ENCODE results near the gene MEGF10.

DNA sequence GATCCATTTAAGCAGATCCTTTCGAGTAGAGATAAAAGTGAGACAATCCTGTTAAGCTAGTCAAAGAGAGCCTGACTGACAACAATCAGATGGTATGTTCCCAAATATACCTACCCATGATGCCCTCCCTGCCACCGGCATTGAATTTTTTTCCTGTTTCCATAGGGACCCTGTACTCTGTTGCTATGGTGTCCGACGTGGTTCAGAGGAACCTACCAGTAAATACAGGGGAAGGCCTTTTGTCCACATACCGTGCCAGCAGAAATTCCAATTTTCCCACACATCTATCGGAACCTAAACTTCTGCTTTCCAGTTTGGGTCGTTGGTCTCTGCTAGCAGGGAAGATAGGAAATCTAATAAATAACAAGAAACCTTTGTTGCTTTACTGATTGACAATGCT lies 64.7 kb downstream of the MEGF10 start:
- TF ChIP-seq CSDC2 (CRISPR knock-in tag; IDR thresholded peaks at IDR 0.05) (no peak), ZFP3 (CRISPR knock-in tag; IDR thresholded peaks at IDR 0.05) (no peak), RARB (CRISPR knock-in tag; IDR thresholded peaks at IDR 0.05) (no peak), PPARA (CRISPR knock-in tag; IDR thresholded peaks at IDR 0.05; ENCODE audit: borderline replicate concordance) (no peak), ZFP30 (CRISPR knock-in tag; IDR thresholded peaks at IDR 0.05) (no peak), TCF4 (CRISPR knock-in tag; IDR thresholded peaks at IDR 0.05; ENCODE audit: borderline replicate concordance) (no peak), GLIS3 (CRISPR knock-in tag; IDR thresholded peaks at IDR 0.05) (no peak), ZNF70 (CRISPR knock-in tag; IDR thresholded peaks at IDR 0.05) (no peak), ZC3H10 (CRISPR knock-in tag; IDR thresholded peaks at IDR 0.05) (no peak), BACH2 (CRISPR knock-in tag; IDR thresholded peaks at IDR 0.05; ENCODE audit: borderline replicate concordance) (no peak)
- TF ChIP-seq, protein P1, sequence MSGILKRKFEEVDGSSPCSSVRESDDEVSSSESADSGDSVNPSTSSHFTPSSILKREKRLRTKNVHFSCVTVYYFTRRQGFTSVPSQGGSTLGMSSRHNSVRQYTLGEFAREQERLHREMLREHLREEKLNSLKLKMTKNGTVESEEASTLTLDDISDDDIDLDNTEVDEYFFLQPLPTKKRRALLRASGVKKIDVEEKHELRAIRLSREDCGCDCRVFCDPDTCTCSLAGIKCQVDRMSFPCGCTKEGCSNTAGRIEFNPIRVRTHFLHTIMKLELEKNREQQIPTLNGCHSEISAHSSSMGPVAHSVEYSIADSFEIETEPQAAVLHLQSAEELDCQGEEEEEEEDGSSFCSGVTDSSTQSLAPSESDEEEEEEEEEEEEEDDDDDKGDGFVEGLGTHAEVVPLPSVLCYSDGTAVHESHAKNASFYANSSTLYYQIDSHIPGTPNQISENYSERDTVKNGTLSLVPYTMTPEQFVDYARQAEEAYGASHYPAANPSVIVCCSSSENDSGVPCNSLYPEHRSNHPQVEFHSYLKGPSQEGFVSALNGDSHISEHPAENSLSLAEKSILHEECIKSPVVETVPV (CRISPR knock-in tag; IDR thresholded peaks at IDR 0.05) = no peak
- TF ChIP-seq, protein P2, sequence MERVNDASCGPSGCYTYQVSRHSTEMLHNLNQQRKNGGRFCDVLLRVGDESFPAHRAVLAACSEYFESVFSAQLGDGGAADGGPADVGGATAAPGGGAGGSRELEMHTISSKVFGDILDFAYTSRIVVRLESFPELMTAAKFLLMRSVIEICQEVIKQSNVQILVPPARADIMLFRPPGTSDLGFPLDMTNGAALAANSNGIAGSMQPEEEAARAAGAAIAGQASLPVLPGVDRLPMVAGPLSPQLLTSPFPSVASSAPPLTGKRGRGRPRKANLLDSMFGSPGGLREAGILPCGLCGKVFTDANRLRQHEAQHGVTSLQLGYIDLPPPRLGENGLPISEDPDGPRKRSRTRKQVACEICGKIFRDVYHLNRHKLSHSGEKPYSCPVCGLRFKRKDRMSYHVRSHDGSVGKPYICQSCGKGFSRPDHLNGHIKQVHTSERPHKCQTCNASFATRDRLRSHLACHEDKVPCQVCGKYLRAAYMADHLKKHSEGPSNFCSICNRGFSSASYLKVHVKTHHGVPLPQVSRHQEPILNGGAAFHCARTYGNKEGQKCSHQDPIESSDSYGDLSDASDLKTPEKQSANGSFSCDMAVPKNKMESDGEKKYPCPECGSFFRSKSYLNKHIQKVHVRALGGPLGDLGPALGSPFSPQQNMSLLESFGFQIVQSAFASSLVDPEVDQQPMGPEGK (CRISPR knock-in tag; IDR thresholded peaks at IDR 0.05; ENCODE audit: borderline replicate concordance) = no peak
- TF ChIP-seq, protein P3, sequence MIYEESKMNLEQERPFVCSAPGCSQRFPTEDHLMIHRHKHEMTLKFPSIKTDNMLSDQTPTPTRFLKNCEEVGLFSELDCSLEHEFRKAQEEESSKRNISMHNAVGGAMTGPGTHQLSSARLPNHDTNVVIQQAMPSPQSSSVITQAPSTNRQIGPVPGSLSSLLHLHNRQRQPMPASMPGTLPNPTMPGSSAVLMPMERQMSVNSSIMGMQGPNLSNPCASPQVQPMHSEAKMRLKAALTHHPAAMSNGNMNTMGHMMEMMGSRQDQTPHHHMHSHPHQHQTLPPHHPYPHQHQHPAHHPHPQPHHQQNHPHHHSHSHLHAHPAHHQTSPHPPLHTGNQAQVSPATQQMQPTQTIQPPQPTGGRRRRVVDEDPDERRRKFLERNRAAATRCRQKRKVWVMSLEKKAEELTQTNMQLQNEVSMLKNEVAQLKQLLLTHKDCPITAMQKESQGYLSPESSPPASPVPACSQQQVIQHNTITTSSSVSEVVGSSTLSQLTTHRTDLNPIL (CRISPR knock-in tag; IDR thresholded peaks at IDR 0.05; ENCODE audit: low read depth) = no peak

All from SK-N-SH treated with all-trans-retinoic acid at 6 μM for 48 hours (cell line).